Measurements from ENCODE around the gene HERC4.
"Not testable (repeated sequence)": the region's sequence is repeated elsewhere in the genome, so short reads cannot be mapped to it uniquely, and the experiment has no call there.

Gene HERC4

GRCh38 chr10:67975871-67976270, 99.2 kb downstream of the HERC4 start:
- Histone ChIP-seq H3K27me3 (no peaks in the 10 kb centered on the region), H3K4me1 (no peaks in the 10 kb centered on the region), H3K4me3 (ENCODE audit: low read depth, low read length) (no peak overlapping the region), H3K9me3 (no peaks in the 10 kb centered on the region), H3K36me3 (peaks cover 17% of the 10 kb centered on the region)
- no peak for TF ChIP-seq CTCF (IDR thresholded peaks at IDR 0.05; ENCODE audit: low read depth, low read length)
- DNase-seq: no peak

GRCh38 chr10:67971311-67971710, 103.8 kb downstream of the HERC4 start:
- DNase-seq: no peak
- peaks cover 4% of the 10 kb centered on the region; the same call in 1 of the 2 replicates for H3K36me3 ChIP-seq
- no peaks in the 10 kb centered on the region for H3K27me3 ChIP-seq
- no peaks in the 10 kb centered on the region for H3K4me1 ChIP-seq
- no peak overlapping the region for H3K4me3 ChIP-seq (ENCODE audit: low read depth, low read length)
- no peak for TF ChIP-seq CTCF (IDR thresholded peaks at IDR 0.05; ENCODE audit: low read depth, low read length)
- no peaks in the 10 kb centered on the region for H3K9me3 ChIP-seq

GRCh38 chr10:67969875-67970274, 105.2 kb downstream of the HERC4 start:
- H3K36me3 ChIP-seq: peaks cover 4% of the 10 kb centered on the region; the same call in 1 of the 2 replicates
- no peak overlapping the region for H3K4me3 ChIP-seq (ENCODE audit: low read depth, low read length)
- no peak for TF ChIP-seq CTCF (IDR thresholded peaks at IDR 0.05; ENCODE audit: low read depth, low read length)
- no peaks in the 10 kb centered on the region for H3K4me1 ChIP-seq
- no peak for DNase-seq
- H3K9me3 ChIP-seq: no peaks in the 10 kb centered on the region
- no peaks in the 10 kb centered on the region for H3K27me3 ChIP-seq

GRCh38 chr10:67966035-67966434, 109.0 kb downstream of the HERC4 start:
- H3K27me3 ChIP-seq; DNase-seq; H3K9me3 ChIP-seq; H3K4me1 ChIP-seq; H3K4me3 ChIP-seq (ENCODE audit: low read depth, low read length); H3K36me3 ChIP-seq: not testable (repeated sequence)

- Histone ChIP-seq H3K4me1 (no peaks in the 10 kb centered on the region), H3K9me3 (no peaks in the 10 kb centered on the region), H3K27me3 (no peaks in the 10 kb centered on the region), H3K36me3 (no peaks in the 10 kb centered on the region), H3K4me3 (ENCODE audit: low read depth, low read length) (no peak overlapping the region)
- DNase-seq: no peak
- TF ChIP-seq CTCF (IDR thresholded peaks at IDR 0.05; ENCODE audit: low read depth, low read length): no peak
Measured at GRCh38 chr10:67965456-67965855, 109.6 kb downstream of the HERC4 start.

- no peak for DNase-seq
- no peaks in the 10 kb centered on the region for H3K9me3 ChIP-seq
- TF ChIP-seq CTCF (IDR thresholded peaks at IDR 0.05; ENCODE audit: low read depth, low read length): no peak
- no peaks in the 10 kb centered on the region for H3K4me1 ChIP-seq
- H3K4me3 ChIP-seq (ENCODE audit: low read depth, low read length): no peak overlapping the region
- no peaks in the 10 kb centered on the region for H3K27me3 ChIP-seq
- H3K36me3 ChIP-seq: no peaks in the 10 kb centered on the region
Measured at GRCh38 chr10:67959839-67960476, 115.1 kb downstream of the HERC4 start.

All from BE2C (cell line).